Measurements from ENCODE around the gene TAS1R1. TPM values are rescaled to one million over a fixed set of nuclear protein-coding genes. Genes with fewer than 3 reads are reported as not detected.

Gene TAS1R1
- not detected for total RNA-seq

DNA sequence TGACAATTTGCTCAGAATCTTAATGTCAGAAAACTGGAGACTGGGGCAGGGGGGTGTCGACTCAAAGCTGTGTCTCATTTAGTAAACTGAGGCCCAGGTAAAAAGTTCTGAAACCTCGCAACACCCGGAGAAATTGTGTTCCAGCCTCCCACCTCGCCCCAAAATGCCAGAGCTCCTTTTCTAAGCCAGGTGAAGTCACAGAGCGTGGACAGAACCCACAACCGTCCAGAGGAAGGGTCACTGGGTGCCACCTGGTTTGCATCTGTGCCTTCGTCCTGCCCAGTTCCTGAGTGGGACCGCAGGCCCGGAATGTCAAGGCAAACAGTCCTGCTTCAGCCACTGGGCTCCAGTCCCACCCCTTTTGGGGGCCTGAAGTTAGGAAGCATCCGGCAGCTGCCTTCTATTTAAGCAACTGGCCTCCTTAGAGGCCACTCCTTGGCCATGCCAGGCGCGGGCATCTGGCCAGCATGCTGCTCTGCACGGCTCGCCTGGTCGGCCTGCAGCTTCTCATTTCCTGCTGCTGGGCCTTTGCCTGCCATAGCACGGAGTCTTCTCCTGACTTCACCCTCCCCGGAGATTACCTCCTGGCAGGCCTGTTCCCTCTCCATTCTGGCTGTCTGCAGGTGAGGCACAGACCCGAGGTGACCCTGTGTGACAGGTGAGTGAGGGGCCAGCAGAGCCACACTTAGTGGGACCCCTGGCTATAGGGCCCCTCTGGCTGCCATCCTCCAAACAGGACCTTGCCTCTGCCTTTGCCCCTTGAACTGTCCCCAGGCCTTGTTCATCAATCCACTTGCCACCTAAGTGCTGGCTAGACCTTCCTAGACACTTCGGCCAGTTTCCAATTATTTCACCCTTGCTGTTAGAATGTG lies at the start of gene TAS1R1:
Gene TAS1R1, plus strand, starts transcription at position 401 of the 872 bp plus-strand sequence. Its CDS starts 67 bp downstream, at position 468.
- TF ChIP-seq, protein P1, sequence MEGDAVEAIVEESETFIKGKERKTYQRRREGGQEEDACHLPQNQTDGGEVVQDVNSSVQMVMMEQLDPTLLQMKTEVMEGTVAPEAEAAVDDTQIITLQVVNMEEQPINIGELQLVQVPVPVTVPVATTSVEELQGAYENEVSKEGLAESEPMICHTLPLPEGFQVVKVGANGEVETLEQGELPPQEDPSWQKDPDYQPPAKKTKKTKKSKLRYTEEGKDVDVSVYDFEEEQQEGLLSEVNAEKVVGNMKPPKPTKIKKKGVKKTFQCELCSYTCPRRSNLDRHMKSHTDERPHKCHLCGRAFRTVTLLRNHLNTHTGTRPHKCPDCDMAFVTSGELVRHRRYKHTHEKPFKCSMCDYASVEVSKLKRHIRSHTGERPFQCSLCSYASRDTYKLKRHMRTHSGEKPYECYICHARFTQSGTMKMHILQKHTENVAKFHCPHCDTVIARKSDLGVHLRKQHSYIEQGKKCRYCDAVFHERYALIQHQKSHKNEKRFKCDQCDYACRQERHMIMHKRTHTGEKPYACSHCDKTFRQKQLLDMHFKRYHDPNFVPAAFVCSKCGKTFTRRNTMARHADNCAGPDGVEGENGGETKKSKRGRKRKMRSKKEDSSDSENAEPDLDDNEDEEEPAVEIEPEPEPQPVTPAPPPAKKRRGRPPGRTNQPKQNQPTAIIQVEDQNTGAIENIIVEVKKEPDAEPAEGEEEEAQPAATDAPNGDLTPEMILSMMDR (IDR thresholded peaks at IDR 0.05) = no peak
- no peak for TF ChIP-seq POLR2A (IDR thresholded peaks at IDR 0.05)
- H3K9me3 ChIP-seq = no peaks in the 10 kb centered on the region
- H3K4me1 ChIP-seq = peaks cover 7% of the 10 kb centered on the region in 2 donors
- peak within 1 kb of the TSS; percentile 86 to 91 for H3K4me3 ChIP-seq
- DNase-seq = peak; percentile 22 to 41
- H3K27ac ChIP-seq = peak within 1 kb of the TSS; percentile 77 to 86
- H3K27me3 ChIP-seq = no peaks in the 10 kb centered on the region
- intact Hi-C loops (cut with DNase I; ENCODE audit: low total_unique reads) = loop anchor here (2.0 to 10.0 kb wide), 2 partner anchors 46 to 80 kb away; no protein-coding TSS in a partner anchor
- no peaks in the 10 kb centered on the region for H3K36me3 ChIP-seq

- H3K36me3 ChIP-seq = no peaks in the 10 kb centered on the region
- intact Hi-C loops (cut with DNase I; ENCODE audit: low total_unique reads) = no loop called here
- no peak for DNase-seq
- no peak overlapping the region for H3K27ac ChIP-seq
- H3K4me3 ChIP-seq = no peak overlapping the region
- no peak for TF ChIP-seq POLR2A (IDR thresholded peaks at IDR 0.05)
- TF ChIP-seq, protein P1 (IDR thresholded peaks at IDR 0.05) = no peak
- H3K9me3 ChIP-seq = no peaks in the 10 kb centered on the region
- peaks cover 0 to 8% of the 10 kb centered on the region in 2 donors for H3K4me1 ChIP-seq
- no peaks in the 10 kb centered on the region for H3K27me3 ChIP-seq
Observed at GRCh38 chr1:6505367-6506209, 49.5 kb upstream of the TAS1R1 start.

DNA sequence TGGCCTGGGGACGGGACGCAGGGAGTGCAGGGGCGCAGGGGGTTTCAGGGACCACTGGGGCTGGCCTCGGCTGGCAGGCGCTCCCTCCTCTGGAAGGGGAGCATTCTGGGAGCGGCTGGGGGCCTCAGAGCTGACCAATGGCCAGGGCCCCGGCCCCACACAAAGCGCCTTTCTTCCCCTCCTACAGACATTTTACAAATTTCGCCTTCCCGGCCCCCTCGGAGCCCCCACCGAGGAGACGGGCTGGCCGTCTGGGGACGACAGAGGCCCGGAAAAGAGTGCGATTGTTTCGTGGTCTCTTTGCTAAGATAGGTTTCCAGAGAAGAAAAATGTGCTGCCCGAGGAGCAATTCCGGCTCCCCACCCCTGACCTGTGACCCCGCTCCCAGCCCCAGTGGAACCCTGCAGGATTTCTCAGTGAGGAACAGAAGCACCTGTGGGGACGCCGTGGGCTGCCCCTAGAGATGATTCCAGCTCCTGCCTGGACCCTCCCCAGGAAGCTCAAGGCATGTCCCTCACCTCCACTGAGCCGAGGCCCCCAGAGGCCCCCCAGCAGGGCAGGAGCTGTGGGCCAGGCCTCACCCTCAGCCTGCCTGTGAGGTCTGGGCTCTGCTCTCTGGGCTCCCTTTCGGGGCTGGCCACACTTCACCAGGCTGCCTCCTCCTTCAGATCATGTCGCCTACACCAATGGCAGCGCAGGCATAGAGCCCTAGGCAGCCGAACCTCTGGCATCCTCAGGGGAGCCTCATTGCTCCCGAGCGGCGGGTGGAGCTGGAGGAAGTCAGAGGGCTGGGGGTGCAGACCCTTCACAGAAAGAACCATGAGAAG lies 48.7 kb upstream of the TAS1R1 start:
- no peaks in the 10 kb centered on the region for H3K9me3 ChIP-seq
- no peak for DNase-seq
- intact Hi-C loops (cut with DNase I; ENCODE audit: low total_unique reads) = no loop called here
- no peaks in the 10 kb centered on the region for H3K27me3 ChIP-seq
- H3K4me3 ChIP-seq = no peak overlapping the region
- no peaks in the 10 kb centered on the region for H3K36me3 ChIP-seq
- no peak overlapping the region for H3K27ac ChIP-seq
- TF ChIP-seq POLR2A (IDR thresholded peaks at IDR 0.05) = no peak
- TF ChIP-seq, protein P1 (IDR thresholded peaks at IDR 0.05) = no peak
- peaks cover 0 to 8% of the 10 kb centered on the region in 2 donors for H3K4me1 ChIP-seq

- TF ChIP-seq, protein P1 (IDR thresholded peaks at IDR 0.05) = no peak
- no peak for TF ChIP-seq POLR2A (IDR thresholded peaks at IDR 0.05)
- Histone ChIP-seq H3K36me3 (no peaks in the 10 kb centered on the region), H3K4me3 (no peak overlapping the region), H3K27ac (no peak overlapping the region), H3K9me3 (no peaks in the 10 kb centered on the region), H3K27me3 (no peaks in the 10 kb centered on the region), H3K4me1 (peaks cover 0 to 8% of the 10 kb centered on the region in 2 donors)
- no peak for DNase-seq
- intact Hi-C loops (cut with DNase I; ENCODE audit: low total_unique reads) = no loop called here
Observed at GRCh38 chr1:6507037-6507428, 48.1 kb upstream of the TAS1R1 start.
